WTC11 (cell line): ENCODE measurements around the gene PDYN. TPM values are rescaled to one million over a fixed set of nuclear protein-coding genes. Genes with fewer than 3 reads are reported as not detected.

ENCODE experiments used
- ATAC-seq: fragments of 200-7000 bp; cut with Tn5 transposase; 2 replicates; pipeline ENCODE4 v1.10.0; 2021; ENCODE audit warnings: mild to moderate bottlenecking, moderate library complexity
- CTCF ChIA-PET: fragments of 300-600 bp; sonication (Branson Sonifier 250); formaldehyde crosslinking; loops from one replicate; lab custom pipeline; 2021; ENCODE audit warnings: antibody characterized with exemption; lab: Charles Lee
- POLR2A ChIA-PET: fragments of 350-600 bp; sonication (Branson Sonifier 250); formaldehyde crosslinking; loops from one replicate; lab custom pipeline; 2021; ENCODE audit warnings: antibody characterized with exemption; lab: Charles Lee
- DNase-seq: peaks from one replicate; pipeline ENCODE4 v3.0.0; 2021; ENCODE audit warnings: low spot score
- H3K27ac Mint-ChIP-seq: 2 replicates; pipeline ENCODE4 v1.8.0; 2021; ENCODE audit warnings: mixed read lengths
- H3K27me3 Mint-ChIP-seq: 2 replicates; pipeline ENCODE4 v1.8.0; 2021; ENCODE audit warnings: low read depth, mild to moderate bottlenecking, moderate library complexity, mixed read lengths
- H3K36me3 Mint-ChIP-seq: 2 replicates; pipeline ENCODE4 v1.8.0; 2021; ENCODE audit warnings: mixed read lengths
- H3K4me1 Mint-ChIP-seq: 2 replicates; pipeline ENCODE4 v1.8.0; 2022; ENCODE audit warnings: mixed read lengths
- H3K4me3 Mint-ChIP-seq: 2 replicates; pipeline ENCODE4 v1.8.0; 2021; ENCODE audit warnings: mild to moderate bottlenecking, moderate library complexity, mixed read lengths
- H3K9me3 Mint-ChIP-seq: 2 replicates; pipeline ENCODE4 v1.8.0; 2021; ENCODE audit warnings: mixed read lengths
- AR ChIP-seq: fragments of 250-450 bp; sonication (Bioruptor Pico); IDR thresholded peaks from 2 replicates; pipeline ENCODE4 v1.9.0; 2021; ENCODE audit warnings: mild to moderate bottlenecking
- CDX4 ChIP-seq: fragments of 250-450 bp; sonication (Bioruptor Pico); IDR thresholded peaks from 2 replicates; pipeline ENCODE4 v1.9.0; 2021; ENCODE audit warnings: moderate library complexity, mild to moderate bottlenecking, inconsistent platforms, borderline replicate concordance
- CTCF ChIP-seq: fragments of 200-600 bp; IDR thresholded peaks from 2 replicates; pipeline ENCODE4 v1.8.0; 2022; ENCODE audit warnings: antibody characterized with exemption
- FOXP1 ChIP-seq: sonication (generic); formaldehyde crosslinking; IDR thresholded peaks from 2 replicates; pipeline ENCODE4 v1.8.0; 2022; ENCODE audit warnings: missing genetic modification reagents, mild to moderate bottlenecking, moderate library complexity, borderline replicate concordance
- JUN ChIP-seq: sonication (generic); formaldehyde crosslinking; IDR thresholded peaks from 2 replicates; pipeline ENCODE4 v1.8.0; 2023; ENCODE audit warnings: mild to moderate bottlenecking, missing genetic modification reagents
- MXD4 ChIP-seq: fragments of 250-450 bp; sonication (Bioruptor Pico); IDR thresholded peaks from 2 replicates; pipeline ENCODE4 v1.8.0; 2021; ENCODE audit warnings: mild to moderate bottlenecking, moderate library complexity, borderline replicate concordance
- NR1H2 ChIP-seq: sonication (generic); formaldehyde crosslinking; IDR thresholded peaks from 2 replicates; pipeline ENCODE4 v1.9.0; 2021; ENCODE audit warnings: mild to moderate bottlenecking, moderate library complexity, missing genetic modification reagents
- NR2C2 ChIP-seq: sonication (generic); formaldehyde crosslinking; IDR thresholded peaks from 2 replicates; pipeline ENCODE4 v1.8.0; 2022; ENCODE audit warnings: mild to moderate bottlenecking, missing genetic modification reagents
- NR3C1 ChIP-seq: sonication (generic); formaldehyde crosslinking; conservative IDR thresholded peaks from 2 replicates; pipeline ENCODE4 v1.8.1; 2023; ENCODE audit warnings: low read depth, mild to moderate bottlenecking, missing genetic modification reagents
- SMAD4 ChIP-seq: sonication (generic); formaldehyde crosslinking; IDR thresholded peaks from 2 replicates; pipeline ENCODE4 v1.8.0; 2022; ENCODE audit warnings: mild to moderate bottlenecking, missing genetic modification reagents
- SP1 ChIP-seq: sonication (generic); formaldehyde crosslinking; conservative IDR thresholded peaks from 2 replicates; pipeline ENCODE4 v1.8.1; 2022; ENCODE audit warnings: missing genetic modification reagents
- STAT6 ChIP-seq: sonication (generic); formaldehyde crosslinking; conservative IDR thresholded peaks from 2 replicates; pipeline ENCODE4 v1.8.1; 2023; ENCODE audit warnings: mild to moderate bottlenecking, low read depth, missing genetic modification reagents, moderate library complexity
- ZNF263 ChIP-seq: sonication (generic); formaldehyde crosslinking; IDR thresholded peaks from 2 replicates; pipeline ENCODE4 v1.8.1; 2022; ENCODE audit warnings: low read depth, mild to moderate bottlenecking, moderate library complexity, missing genetic modification reagents
- ZNF281 ChIP-seq: sonication (generic); formaldehyde crosslinking; IDR thresholded peaks from 2 replicates; pipeline ENCODE4 v1.8.0; 2023; ENCODE audit warnings: mild to moderate bottlenecking, missing genetic modification reagents
- ZNF423 ChIP-seq: fragments of 250-450 bp; sonication (Bioruptor Pico); IDR thresholded peaks from 2 replicates; pipeline ENCODE4 v2.1.2; 2022; ENCODE audit warnings: mild to moderate bottlenecking, moderate library complexity
- total RNA-seq: library from RNA; stranded (reverse); gene quantifications from 3 replicates; pipeline ENCODE4 v1.2.3, GENCODE V29; 2021

Gene PDYN
- total RNA-seq, 1 experiment from 2014 or later: 0.28 TPM

- H3K36me3 Mint-ChIP-seq: peaks cover 4% of the 10 kb centered on the region
- TF ChIP-seq ZNF263 (no peak), NR2C2 (CRISPR knock-in tag) (no peak), AR (CRISPR knock-in tag) (no peak), STAT6 (CRISPR knock-in tag) (no peak), SP1 (CRISPR knock-in tag) (no peak), CTCF (no peak), SMAD4 (CRISPR knock-in tag) (no peak), CDX4 (CRISPR knock-in tag) (no peak), NR3C1 (no peak)
- no peak; the same call in 1 of the 2 replicates for ATAC-seq
Measured at GRCh38 chr20:1937316-1937976, 56.4 kb downstream of the PDYN start.

GRCh38 chr20:1935696-1936366 lies 58.0 kb downstream of the PDYN start:
- ChIA-PET POLR2A (no interaction called here), CTCF (no interaction called here)
- Mint-ChIP-seq H3K27me3 (no peaks in the 10 kb centered on the region), H3K4me1 (peaks cover 8% of the 10 kb centered on the region; the same call in 1 of the 2 replicates), H3K36me3 (peaks cover 4% of the 10 kb centered on the region), H3K4me3 (no peak overlapping the region), H3K9me3 (no peaks in the 10 kb centered on the region), H3K27ac (no peak overlapping the region)
- TF ChIP-seq FOXP1 (CRISPR knock-in tag) (no peak), MXD4 (no peak), ZNF423 (CRISPR knock-in tag) (no peak), JUN (no peak), ZNF281 (CRISPR knock-in tag) (no peak), NR1H2 (CRISPR knock-in tag) (no peak)
- no peak for ATAC-seq
- DNase-seq: no peak

More at GRCh38 chr20:1937316-1937976, 56.4 kb downstream of the PDYN start:
- Mint-ChIP-seq H3K27ac (no peak overlapping the region), H3K4me1 (peaks cover 8% of the 10 kb centered on the region; the same call in 1 of the 2 replicates), H3K4me3 (no peak overlapping the region), H3K9me3 (no peaks in the 10 kb centered on the region), H3K27me3 (no peaks in the 10 kb centered on the region)
- ChIA-PET CTCF (no interaction called here), POLR2A (no interaction called here)
- DNase-seq: no peak
